K562 treated with DMSO at 1 percent for 12 hours (cell line): Measurements from ENCODE around the gene POLD4. TPM values are rescaled to one million over a fixed set of nuclear protein-coding genes. Genes with fewer than 3 reads are reported as not detected.

Experiments
- total RNA-seq: library from RNA; unstranded; fragments of 300-600 nt; gene quantifications from 2 replicates; pipeline ENCODE4 v1.2.3, GENCODE V29; 2022; ENCODE audit not compliant: insufficient read depth

The POLD4 gene
- 95.5 and 130 TPM in 2 replicates for total RNA-seq

DNA sequence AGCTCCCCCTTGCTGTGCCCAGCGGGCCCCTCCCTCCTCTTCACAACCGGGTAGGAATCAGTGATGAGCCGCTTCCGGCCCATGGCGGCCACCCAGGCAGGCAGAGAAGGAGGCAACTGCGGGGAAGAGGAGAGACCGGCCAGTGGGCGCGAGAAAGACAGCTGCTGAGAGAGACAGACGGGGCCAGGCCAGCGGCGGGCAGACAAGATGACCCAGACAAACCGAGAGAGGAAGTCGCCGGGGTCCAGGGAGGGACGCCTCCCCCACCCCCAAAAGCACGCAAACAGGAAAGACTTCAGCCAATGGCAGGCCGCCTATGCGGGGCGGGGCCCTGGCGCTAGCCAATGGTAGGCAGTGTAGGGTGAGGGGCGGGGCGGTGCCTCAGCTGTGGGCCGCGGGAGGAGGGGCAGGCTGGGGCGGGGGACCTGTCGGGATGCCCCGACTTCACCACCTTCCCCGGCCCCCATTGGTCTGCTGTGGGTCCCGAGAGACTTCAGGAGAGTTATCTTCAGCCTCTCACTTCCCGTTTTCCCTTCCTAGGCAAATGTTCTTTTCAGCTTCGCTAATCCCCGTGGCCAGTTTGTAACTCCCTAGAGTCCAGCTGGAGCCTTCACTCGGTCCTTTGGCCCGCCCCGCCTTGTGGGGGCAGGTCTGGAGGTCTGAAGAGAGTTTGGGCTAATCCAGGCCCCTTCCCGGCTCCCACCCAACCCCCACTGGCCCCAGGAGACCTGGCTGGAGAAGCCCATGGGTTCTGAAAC lies at the start of gene POLD4:
TSS of gene POLD4 (minus strand) at position 230 of the 758 bp plus-strand sequence. CDS start at position 83, 147 bp downstream.

DNA sequence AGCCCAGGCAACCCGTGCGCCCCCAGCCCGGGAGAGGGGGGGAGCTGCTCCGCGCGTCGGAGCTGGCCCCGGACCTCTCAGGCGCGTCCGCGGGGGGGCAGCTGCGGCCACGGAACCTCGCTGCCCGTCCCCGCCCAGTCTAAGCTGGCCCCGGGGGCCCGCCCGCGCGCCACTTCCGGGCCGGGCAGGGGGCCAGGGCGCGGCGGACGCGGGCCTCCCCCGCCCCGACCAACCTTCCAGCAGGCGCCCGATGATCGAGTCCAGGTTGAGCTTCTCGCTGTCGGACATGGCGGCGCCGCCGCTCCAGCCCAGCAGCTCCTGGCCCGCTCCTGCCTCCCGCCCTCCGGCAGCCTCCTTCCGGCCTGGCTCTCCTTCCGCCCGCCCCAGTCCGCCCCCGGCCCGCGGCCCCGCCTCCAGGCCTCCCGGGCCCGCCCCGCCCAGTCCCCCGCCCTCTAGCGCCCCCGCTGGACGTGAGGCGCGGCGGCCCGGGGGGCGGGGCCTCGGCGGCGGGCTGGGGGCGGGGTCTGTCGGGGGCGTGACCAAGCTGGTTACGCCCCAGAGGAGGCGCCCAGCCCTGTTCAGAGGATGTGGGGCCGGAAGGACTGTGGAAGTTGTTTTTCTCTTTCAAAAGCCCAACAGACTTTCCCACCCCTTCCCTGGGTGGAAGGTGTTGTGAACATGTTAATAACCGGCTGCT lies 48.3 kb upstream of the POLD4 start, which contains the start of gene PPP1CA:
TSS of gene PPP1CA (minus strand) at position 364 of the 697 bp plus-strand sequence. CDS start at position 288, 76 bp downstream.

DNA sequence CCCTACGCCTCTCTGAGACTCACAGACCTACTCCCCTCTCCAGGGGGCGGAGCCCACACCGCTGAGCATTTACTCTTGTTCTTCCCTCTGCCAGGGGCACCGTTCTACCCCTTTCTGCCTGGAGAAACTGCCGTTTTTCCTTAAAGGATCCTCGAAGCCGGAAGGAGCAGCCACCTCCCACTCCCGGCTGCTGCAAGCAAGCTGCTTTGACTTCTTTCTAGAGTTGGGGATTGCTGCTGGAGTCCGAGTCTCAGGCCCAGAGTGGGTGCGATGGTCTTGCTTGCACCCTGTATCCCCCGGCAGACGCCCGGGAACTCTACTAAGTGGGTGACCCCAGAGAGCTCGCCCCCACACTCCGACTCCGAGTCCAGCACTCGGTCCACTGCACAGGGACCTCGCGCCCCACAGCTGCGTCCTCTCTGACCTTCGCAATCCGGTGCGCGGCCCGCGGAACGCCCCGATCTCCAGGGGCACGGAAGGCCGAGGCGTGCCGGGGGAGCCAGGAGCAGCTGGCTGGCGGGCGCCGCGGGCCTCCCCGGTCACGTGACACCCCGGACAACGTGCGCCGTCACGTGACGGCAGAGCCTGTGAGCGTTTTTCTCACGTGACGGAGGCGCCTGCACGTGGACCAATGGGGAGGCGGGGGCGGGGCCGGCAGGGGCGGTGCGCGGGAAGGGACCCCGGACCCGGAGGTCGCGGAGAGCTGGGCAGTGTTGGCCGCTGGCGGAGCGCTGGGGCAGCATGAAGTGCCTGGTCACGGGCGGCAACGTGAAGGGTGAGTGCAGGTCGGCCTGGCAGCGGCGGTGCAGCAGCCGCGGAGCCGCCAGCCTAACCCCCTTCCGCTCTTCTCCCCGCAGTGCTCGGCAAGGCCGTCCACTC lies 38.2 kb upstream of the POLD4 start, which contains the start of gene RAD9A:
TSS of gene RAD9A (plus strand) at position 683 of the 879 bp plus-strand sequence. CDS start at position 742, 59 bp downstream.

DNA sequence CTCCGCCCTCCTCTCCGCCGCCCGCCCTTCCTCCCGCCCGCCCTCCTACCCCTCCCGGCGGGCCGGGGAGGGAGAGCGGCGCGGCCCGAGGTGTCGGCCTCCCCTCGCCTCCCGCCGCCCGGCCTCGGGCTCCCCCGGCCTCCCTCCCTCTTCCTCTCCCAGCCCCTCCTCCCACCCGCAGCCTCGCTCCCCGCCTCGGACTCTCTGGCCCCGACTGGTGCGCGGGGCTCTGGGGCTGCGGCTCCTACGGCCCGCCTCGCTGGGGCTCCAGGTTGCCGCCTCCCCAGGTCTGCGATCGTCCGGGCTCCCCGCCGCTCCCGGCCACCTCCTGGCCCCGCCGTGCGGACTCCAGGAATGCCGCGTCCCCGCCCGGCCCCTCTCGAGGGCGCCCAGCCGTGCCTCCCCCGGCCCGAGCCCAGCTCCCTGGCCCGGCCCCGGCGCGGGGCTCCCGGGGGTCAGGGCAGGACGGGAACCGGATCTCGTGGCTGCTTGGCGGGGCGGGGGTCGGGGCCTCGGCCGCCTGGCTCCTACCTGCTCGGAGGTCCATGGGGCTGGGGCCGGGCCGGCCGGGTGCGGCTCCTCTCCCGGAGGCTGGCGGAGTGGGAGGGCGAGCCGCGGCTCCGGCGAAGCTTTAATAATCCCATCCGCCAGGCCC lies 19.8 kb upstream of the POLD4 start, which contains the start of gene CLCF1:
TSS of gene CLCF1 (minus strand) at position 606 of the 655 bp plus-strand sequence. CDS start at position 547, 59 bp downstream.

DNA sequence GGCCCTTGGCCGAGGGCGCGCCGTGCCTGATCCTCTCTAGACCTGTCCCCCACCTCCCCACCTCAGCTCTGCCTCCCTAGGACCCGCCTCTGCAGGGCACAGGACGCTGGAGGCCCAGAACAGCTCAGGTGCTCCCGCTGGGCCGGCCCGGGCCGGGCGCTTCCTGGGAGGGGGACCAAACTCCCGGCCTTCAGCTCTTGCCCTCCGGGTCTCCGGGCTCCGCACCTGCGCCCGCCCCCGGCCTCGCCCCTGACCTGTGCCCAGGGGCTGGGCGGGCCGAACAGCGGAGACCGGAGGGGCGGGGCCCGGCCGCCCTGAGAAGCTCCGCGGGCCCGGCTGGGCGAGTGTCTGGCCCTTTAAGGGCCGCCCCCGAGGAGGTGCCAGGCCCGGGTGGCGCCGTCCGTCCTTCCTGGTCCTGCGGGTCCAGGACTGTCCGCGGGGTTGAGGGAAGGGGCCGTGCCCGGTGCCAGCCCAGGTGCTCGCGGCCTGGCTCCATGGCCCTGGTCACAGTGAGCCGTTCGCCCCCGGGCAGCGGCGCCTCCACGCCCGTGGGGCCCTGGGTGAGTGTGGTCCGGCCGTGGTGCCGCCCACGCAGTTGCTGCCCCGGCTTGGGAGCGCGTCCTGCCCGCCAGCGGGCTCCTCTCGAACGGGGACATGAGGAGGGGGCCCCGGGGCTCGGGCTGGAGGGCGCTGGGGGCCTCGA lies 50.1 kb downstream of the POLD4 start, which contains the start of gene SSH3:
TSS of gene SSH3 (plus strand) at position 399 of the 703 bp plus-strand sequence. CDS start at position 495, 96 bp downstream.

Other genes starting within 250 kb of the POLD4 start
- 11.7 and 35.1 TPM in 2 replicates for gene KDM2A, start 234.3 kb downstream of the POLD4 start, total RNA-seq
- gene GRK2, start 87.1 kb downstream of the POLD4 start, total RNA-seq = 127 and 167 TPM in 2 replicates
- gene ANKRD13D, start 64.2 kb downstream of the POLD4 start, total RNA-seq = 53.9 and 69.9 TPM in 2 replicates
- 2.9 and 3.3 TPM in 2 replicates for gene SSH3, start 50.0 kb downstream of the POLD4 start, total RNA-seq
- 2.8 and 4.5 TPM in 2 replicates for gene CLCF1, start 20.1 kb upstream of the POLD4 start, total RNA-seq
- 33.4 and 59.3 TPM in 2 replicates for gene RAD9A, start 38.4 kb upstream of the POLD4 start, total RNA-seq
- gene PPP1CA, start 48.3 kb upstream of the POLD4 start, total RNA-seq = 313 and 351 TPM in 2 replicates
- gene TBC1D10C, start 50.5 kb upstream of the POLD4 start, total RNA-seq = 0.62 TPM in 1 of 2 replicates, not detected in the other
- not detected in 2 replicates for gene CARNS1, start 62.1 kb upstream of the POLD4 start, total RNA-seq
- gene RPS6KB2, start 74.9 kb upstream of the POLD4 start, total RNA-seq = 81.1 and 94.7 TPM in 2 replicates
- 1.8 and 4.2 TPM in 2 replicates for gene PTPRCAP, start 84.1 kb upstream of the POLD4 start, total RNA-seq
- gene CORO1B, start 89.9 kb upstream of the POLD4 start, total RNA-seq = 180 and 198 TPM in 2 replicates
- gene GPR152, start 99.2 kb upstream of the POLD4 start, total RNA-seq = not detected in 2 replicates
- gene CABP4, start 101.8 kb upstream of the POLD4 start, total RNA-seq = not detected in 2 replicates
- 21.4 and 32.1 TPM in 2 replicates for gene TMEM134, start 115.7 kb upstream of the POLD4 start, total RNA-seq
- gene AIP, start 129.5 kb upstream of the POLD4 start, total RNA-seq = 86.6 and 130 TPM in 2 replicates
- 28.6 and 34.2 TPM in 2 replicates for gene PITPNM1, start 151.8 kb upstream of the POLD4 start, total RNA-seq
- 103 and 111 TPM in 2 replicates for gene CDK2AP2, start 154.6 kb upstream of the POLD4 start, total RNA-seq
- not detected in 2 replicates for gene CABP2, start 169.9 kb upstream of the POLD4 start, total RNA-seq
- gene GSTP1, start 230.3 kb upstream of the POLD4 start, total RNA-seq = 1,909 and 2,597 TPM in 2 replicates